Iris pigment epithelial cell (primary cell): Measurements from ENCODE around the gene PRR23E.

ENCODE experiments used
- DNase-seq: peaks from one replicate; pipeline ENCODE4 v3.0.0-alpha.2; 2011; ENCODE audit warnings: low read depth

Gene PRR23E, protein sequence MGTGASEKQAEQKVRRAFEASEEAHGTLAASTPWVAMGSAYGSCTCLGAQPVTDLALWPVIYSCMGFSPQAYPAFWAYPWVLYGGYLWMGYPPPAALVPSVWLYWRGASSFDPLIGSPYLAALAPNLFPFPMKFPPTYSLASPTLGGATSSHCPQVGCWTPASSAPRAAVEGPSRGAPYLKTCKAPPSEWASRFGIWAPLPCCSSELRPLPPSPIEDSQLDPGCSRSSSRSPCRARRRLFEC

DNA sequence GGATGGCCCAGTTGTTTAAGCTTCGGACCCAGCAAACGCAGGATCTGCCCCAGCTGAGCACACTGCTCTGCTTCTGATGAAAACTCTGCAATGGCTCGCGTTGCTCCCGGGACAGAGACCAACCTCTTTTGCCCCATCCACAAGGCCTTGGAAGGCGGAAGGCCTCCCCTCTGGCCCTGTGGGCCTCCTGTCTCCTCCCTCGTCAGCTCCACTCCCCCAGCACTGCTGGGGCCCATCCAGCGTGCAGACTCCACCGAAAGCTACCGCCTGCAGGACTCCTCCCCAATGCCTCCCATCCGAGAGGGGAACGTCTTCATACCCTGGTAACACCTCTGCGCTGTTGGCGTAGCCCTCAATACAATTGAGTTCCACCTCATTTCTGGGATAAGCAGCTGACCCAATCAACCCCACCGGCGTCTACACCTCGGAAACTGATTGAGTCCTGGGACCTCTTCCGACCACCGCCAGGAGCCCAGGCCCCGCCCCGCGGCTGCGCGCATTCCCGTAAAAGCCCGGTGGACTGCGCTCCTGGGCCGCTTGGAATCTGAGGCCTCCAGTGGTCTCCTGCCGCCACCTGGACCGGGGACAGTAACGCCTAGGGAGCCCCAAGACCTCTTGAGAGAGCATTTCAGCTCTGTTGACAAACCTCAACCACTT is at the start of gene PRR23E:
PRR23E (plus strand) TSS at position 556 of the 657 bp plus-strand sequence. CDS start 3,555 bp downstream, outside the sequence.
- DNase-seq = no peak

DNA sequence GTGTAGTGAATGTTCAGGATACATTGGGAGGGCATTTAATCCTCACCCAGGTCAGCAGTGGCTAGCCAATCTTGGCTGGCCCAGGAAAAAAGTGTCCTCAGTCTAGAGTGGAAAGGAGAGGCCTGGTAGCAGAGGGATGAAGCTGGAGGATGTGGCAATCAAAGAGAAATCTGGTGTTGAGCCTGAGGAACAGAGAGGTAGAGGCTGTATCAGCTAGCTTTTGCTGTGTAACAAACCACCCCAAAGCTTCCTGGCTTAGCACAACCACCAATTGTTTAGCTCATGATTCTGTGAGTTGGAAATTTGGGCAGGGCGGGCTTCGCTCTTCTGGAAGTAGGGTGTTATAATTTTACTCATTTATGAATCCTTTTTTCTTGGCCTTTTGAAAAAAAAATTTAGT is 49.8 kb upstream of the PRR23E start:
- no peak for DNase-seq

DNA sequence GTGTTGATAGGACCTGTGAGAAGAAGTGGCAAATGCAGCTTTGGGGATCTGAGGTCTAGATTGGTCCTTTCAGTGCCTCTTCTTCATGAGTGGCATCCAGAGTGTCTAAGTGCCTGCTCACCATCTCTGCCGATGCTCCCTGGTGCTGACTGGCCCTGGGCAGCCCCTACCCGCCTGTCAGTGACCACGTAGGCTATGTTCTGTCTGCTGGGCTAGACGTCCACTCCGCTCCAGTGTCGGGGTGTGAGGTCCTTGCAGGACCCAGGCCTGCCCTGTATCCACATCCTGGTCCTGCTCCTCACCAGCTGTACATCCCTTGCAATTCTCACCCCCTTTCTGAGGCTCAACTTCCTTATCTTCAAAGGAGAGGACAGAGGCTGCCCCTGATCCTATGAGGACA is 48.3 kb upstream of the PRR23E start:
- DNase-seq = no peak

DNA sequence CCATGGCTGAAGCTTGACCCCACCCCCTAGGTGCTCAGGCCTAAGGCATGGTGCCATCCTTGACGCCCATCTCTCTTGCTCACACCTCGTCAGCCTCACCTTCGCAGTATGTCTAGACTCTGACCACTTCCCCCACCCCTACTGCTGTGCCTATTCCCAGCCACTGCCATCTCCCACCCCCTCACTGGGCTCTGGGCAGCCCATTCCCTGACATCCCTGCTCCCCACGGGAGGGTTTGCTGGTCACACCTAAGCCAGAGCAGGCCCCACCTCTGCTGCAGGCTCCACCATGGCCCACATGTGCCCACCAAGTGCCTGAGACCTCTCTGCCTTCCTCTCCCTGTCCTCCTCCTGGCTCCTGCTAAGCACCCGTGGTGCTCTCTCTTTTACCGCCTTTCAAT is 47.7 kb upstream of the PRR23E start:
- DNase-seq = no peak

DNA sequence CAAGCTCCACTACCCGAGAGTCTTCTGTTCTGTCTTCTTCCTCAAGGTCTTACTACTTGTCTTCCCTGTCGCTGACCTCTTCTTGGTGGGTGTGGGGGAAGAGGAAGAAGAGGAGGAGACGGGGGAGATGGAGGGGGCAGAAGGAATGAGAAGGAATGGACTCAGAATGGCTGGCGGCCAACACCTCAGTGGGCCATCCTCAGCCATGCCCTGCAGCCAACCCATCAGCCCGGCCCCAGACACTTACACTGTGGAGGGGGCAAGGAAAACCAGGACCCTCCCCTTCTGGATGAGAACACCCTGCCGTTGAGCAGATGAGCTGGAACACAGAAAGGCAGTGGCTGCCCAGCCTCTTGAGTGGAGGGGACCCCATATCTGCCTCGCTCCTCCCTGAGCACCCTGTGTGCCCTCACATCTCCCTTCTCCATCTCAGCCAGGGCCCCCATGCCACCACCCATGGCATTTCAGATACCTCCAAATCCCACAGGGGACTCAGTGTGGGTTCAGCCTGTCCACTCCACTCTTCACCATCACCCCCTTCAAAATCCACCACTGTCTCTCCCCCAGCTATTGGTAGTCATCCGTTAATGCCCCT is 45.5 kb upstream of the PRR23E start:
- no peak for DNase-seq

DNA sequence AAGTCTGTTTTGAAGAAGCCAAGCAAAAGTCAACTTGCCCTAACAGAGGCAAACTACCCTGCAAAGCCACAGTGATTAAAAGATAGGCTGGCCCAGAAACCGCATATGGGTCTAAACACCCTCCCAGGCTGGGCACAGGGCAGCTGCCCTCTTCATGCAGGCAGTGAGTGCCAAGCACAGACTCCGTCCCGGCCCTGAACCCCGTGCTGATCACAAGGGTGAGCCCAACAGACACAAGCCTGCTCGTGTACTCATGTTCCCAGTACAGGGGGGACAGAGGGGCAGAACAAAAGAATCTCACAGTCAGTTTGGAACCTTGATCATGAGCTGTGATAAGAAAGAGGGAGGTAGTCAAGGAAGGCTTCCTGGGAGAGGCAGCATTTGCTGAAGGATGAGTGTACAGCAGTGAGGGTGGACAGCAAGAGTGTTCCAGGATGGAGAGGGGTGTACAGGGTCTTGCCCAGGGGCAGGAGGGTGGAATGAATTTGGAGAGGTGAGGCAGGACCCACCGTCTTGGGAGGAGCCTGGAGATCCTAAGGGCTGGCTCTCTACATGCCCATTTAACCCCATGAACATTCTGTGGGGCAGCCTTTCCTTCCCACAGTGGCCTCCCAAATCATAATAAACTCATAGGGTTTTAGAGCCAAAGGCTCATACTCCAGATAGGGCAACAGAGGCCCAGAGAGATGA is 43.2 kb upstream of the PRR23E start:
- DNase-seq = no peak

DNA sequence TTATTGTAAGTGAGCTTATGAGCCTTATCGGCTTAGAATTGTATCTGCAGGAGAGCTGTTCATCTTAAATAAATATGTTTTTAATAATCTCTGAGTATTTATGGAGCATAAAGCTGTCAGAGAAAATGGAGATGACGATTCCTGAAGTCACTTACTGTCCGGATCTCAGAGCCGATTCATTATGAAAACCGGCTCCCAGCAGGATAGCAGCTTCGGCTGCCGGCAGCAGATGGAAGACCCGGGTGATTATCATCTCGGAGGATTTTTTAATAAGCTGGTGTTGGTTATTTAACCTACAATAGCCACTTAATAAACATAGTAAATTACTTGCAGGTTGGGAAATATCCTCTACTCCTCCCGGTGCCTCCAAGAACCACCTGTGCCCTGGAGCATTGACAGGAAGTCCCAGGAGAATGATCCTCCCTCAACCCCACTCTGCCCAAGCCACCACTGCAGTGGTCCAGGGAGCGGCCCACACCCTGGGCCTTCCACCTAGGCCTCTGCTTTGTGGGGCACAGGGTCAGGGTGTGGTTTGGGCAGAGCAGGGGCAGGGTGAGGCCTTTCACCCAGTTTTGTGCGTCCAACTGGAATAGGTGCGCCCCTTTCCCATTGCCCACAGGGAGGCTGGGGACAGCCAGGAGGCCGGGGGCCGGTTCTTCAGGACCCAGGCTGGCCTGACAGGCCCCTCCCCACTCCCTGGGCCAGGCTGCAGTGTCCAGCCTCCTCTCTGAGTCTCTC is 42.2 kb upstream of the PRR23E start:
- no peak for DNase-seq

DNA sequence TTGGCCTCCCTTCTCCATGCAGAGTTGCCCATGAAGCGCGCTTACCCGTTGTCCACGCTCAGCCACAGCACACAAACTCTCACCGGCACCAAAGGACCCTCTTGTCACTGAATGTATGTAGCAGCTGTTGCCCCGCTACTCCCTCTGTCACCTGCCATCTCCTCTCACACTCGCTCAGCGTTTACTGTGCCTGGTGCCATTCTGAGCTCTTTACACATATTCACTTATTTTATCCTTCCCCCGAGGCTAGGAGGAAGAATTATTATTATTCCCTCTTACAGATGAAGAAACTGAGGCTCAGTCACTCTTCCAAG is 41.7 kb upstream of the PRR23E start:
- no peak for DNase-seq

DNA sequence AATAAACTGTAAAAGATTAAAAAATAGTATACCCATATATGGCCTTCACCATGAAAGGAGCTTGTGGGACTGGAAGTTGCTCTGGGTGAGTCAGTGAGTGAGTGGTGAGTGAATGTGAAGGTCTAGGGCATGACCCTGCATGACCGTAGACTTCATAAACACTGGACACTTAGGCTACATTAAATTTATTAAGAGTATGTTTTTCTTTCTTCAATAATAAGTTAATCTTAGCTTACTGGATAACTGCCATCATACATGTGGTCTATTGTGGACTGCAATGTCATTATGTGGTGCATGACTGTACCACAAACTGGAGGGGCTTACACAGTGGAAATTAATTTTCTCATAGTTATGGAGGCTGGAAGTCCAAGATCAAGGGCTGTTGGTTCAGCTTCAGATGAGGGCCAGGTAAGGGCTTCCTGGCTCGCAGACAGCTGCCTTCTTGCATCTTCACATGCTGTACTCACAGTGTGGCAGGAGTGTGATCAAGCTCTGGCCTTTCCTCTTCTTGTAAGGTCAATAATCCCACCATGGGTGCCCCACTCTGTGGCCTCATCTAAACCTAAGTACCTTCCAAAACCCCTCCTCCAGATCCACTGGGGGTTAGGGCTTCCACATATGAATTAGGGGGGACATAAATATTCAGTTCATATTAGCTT is 40.8 kb upstream of the PRR23E start:
- DNase-seq = no peak

DNA sequence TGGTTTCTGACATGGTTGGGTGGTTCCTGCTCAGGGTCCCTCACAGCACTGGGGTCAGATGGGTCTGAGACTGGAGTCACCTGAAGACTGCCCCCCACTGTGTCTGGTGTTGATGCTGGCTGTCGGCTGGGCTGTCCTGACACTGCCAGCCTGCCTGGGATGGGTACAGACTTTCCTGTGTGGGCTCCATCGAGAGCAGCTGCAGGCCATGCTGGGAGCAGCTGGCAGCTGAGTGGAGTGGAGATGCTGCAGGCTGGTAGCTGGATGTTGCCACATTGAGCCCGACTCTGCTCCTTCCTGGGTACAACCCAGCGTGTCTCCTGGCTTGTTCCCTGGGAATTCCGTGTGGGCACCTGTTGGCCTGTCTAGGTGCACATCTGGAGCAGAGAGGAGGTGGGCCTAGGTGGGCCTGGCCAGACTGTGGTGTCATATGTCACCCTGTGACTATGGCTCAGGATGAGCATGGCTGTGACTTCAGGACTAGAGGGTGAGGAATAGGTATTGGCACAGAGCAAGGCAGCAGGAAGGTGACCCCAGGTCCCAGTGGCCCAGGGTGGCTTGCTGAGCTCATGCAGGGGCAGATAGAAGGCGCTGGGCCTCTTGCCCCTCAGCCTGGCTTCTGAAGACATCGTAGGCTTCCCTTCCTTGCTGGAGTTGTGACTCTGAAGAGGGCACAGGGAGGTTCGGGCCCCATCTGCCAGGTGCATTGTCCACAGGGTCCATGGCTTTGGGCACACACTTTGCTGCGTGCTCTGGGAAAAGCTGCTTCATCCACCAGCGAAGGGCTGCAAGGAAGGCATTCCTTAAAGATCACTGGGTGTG is 40.0 kb upstream of the PRR23E start:
- no peak for DNase-seq

DNA sequence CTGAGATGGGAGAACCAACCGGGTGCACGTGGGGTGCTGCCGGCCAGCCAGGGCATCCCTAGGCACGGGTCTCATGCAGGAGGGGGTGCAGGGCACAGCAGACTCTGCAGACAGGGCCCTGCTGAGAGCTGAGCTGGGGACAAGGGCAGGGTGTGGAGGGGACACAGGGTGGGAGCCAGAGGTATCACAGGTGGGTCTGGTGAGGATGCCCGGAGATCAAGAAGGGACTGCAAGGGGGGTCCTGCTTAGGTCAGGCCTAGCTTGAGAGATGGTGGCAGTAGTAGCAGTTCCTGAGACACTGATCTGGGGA is 39.5 kb upstream of the PRR23E start:
- DNase-seq = no peak

DNA sequence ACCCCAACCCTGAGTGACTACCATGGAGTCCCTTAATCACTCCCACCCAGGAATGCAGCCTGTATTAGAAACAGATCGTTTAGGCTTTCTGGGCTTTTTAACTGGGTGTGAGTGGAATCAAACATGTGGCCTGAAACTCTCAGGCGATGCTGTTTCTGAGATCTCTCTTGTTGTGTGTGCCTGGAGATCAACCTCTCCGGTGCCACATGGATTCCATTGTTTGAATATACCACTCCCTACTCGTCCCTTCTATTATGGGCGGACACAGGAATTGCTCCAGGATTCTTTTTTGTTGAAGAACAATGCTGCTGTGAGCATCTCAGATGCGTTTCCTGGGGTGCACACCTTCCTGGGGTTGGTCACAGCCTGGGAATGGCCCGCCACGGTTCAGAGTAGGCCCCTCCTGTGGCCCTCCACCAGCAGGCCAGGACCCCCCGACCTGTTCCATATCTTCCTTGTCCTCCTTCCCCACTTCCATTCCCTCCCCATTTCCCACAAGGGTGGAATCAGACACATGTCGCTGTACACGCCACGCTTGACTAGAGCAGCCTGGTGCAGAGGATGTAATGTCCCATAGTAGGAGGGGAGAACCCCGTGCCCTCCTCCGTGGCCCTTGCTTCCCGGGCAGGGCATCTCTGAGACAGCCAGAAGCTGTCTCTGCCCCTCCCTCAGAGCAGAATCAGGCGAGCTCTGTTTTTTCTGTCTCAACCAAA is 36.4 kb upstream of the PRR23E start:
- DNase-seq = no peak

DNA sequence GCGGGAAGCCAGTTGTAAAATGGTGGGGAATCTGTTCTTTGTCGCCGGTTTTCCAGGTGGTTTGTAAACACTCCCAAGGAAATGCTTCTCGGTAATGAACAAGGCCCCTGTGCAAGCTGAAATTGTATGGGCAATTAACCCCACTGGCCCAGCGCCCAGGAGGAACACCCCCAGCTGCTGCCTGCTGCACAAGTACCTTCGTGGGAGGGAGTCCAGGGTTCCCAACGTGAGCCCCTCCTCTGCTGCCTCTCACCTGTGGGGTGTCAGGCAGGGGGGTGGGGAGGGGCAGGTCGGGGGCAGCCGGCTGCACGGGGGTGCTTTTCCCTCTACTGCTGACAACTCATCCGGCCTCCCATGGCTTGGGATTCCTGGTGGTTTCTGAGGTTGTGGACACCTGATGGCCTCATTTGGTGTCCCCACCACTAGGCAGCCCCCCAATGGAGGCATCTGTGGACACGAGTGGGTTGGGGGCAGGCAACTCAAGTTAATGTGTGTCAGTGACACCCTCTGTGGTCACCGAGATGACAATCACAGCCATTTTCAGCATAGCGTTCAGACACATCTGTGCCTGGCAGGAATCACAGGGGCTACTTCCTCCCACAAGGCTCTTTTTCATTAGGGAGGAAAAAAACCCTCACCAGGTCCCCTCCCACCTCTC is 35.6 kb upstream of the PRR23E start:
- DNase-seq = no peak

DNA sequence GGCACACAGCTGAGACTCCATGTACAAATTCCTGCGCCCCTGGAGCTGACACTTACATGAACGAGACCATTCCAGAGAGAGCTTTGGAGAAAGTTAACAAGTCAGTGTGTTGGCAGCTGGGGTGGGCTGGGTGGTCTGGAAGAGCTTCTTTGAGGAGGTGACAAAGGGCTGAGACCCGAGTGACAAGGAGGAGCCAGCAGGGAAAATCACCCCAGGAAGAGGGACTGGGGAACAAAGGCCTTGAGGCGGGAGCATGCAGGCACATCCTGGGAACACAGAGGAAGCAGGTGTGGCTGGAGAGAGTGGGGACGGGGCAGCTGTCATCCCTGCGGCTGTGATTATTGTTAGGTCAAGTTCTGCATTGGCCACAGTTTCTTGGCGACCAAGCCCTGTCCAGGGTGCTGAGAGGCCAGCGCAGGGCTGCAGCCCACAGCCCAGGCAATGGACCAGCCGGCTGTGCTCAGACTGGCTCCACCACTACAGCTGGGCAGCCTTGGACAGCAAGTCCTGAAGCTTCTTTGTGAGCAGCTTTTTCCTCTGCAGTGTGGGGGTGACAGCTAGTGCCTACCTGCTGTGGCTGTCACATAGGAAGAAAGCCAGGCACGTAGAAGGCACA is 34.2 kb upstream of the PRR23E start:
- DNase-seq = peak; percentile 14

DNA sequence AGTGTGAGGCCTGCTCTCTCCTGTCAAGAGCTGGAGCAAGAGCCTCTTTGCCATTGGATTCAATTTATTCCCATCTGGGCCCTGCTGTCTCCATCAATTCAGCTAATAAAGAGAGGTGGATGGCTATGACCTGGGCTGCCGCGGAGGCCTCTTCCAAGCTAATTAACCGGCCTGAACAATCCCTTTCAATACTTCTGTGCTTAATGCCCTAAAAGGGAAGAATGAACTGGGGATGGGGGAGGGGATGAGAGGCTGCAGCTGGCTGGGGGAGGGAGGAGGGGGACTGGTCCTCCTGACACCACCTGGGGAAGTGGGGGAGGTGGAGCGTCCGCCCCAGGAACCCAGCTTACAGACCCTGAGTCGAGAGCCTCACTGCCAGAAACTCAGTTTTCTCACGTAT is 33.4 kb upstream of the PRR23E start:
- DNase-seq = no peak

DNA sequence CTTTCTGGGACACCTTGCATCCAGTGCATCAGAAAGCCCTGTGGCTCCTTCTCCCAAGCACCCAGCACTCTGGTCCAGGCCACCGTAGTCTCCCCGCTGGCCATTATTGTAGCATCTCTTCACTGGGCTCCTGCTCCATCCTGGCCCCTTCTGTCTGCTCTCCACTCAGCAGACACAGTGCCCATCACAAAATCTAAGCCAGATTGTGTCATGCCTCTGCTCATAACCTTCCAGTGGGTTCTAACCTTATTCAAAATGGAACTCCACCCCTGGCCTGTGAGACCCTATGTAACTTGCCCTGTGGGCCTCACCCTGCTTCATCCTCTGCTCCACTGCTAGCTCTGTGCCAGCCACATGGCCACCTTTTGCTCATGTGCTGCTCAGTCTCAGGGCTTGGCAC is 31.7 kb upstream of the PRR23E start:
- DNase-seq = no peak

DNA sequence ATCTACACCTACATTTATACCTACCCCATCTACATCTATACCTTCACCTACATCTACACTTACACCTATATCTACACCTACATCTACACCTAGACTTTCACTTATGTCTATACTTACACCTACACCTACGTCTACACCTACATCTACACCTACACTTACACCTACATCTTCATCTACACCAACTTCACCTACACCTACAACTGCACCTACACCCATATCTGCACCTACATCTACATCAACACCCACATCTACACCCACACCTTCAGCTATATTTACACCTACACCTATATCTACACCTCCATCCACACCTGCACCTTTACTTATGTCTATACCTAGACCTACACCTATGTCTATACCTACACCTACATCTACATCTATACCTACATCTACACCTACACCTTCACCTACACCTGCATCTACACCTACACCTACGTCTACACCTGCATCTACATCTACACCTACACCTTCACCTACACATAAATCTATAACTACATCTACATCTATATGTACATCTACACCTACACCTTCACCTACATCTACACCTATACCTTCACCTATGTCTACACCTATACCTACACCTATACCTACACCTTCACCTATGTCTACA is 30.9 kb upstream of the PRR23E start:
- no peak for DNase-seq

DNA sequence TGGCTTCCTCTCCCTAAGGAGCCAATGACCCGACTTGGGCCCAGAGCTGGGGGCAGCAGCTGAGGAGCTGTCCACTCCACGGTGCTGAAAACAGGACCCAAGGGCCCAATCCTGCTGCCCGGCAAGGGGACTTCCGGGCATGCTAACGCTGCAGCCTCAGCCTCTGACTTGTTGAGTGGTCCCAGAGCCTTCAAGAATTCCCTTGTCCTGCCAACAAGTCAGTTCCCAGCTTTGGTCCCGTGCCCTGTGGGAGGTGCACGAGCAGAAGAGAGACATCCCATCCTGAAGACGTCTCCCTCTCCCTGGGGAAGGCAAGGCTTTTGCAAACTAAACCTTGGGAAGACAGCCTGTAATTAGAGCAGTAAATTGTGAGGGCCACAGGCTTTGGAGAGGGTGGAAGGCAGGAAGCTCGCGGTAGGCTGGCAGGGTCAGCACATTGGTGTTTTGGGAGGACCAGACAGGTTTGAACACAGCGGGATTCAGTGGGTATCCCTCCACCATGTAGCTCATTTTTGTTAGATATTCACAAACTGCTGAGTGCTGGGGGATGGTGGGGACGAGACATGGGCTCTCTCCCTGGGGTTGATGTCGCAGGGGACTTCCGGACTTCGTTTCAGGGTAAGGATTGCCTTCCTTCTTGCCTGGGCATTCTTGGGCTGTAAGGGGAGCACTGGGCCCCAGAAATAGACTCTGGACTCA is 29.8 kb upstream of the PRR23E start:
- DNase-seq = no peak

DNA sequence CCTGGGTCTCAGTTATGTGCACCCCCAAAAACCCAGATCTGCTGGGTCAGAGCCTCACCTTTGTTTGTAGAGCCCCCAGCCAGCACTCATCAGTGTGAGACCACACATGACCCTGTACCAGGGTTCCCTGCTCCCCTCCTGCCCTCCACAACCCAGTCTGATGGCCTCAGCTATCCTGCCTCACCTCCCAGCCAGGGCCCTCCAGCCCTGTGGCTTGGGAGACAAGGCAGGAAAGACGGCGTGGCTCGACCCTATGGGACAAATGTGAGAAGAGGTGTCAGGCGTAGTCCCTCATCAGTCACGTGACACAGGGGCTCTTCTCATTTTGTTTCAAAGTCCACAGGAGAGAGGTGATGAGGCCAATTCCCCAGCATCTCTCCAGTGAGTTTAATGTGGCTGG is 28.3 kb upstream of the PRR23E start:
- DNase-seq = no peak
